Peyer's patch (tissue), 4 donors: ENCODE measurements around the gene SGPP1. TPM values are rescaled to one million over a fixed set of nuclear protein-coding genes. Genes with fewer than 3 reads are reported as not detected.

Source experiments
- DNase-seq, 3 donors: peaks; one replicate each; pipeline ENCODE4 v3.0.0-alpha.2; 2017 to 2019
- H3K27ac ChIP-seq, 4 donors: fragments of 200-600 bp; sonication (generic); one replicate each; pipeline ENCODE4 v1.5.1; 2016 to 2019
- H3K27me3 ChIP-seq, 2 donors: fragments of 200-600 bp; sonication (generic); one replicate each; pipeline ENCODE4 v1.5.1; 2019
- H3K36me3 ChIP-seq, 3 donors: fragments of 200-600 bp; sonication (generic); one replicate each; pipeline ENCODE4 v1.5.1; 2016 to 2019
- H3K4me1 ChIP-seq, 4 donors: fragments of 200-600 bp; sonication (generic); one replicate each; pipeline ENCODE4 v1.5.1; 2016 to 2019
- H3K4me3 ChIP-seq, 4 donors: fragments of 200-600 bp; sonication (generic); 1 replicate in 3 of 4; 2 replicates in 1 of 4; pipeline ENCODE4 v1.5.1; 2016 to 2019; ENCODE audit warnings: mild to moderate bottlenecking in 1 of 4
- H3K9me3 ChIP-seq, 4 donors: fragments of 200-600 bp; sonication (generic); one replicate each; pipeline ENCODE4 v1.5.1; 2016 to 2019; ENCODE audit warnings: mild to moderate bottlenecking in 1 of 4
- CTCF ChIP-seq, 6 experiments: fragments of 450-650 bp in 4 of 6; fragments of 200-600 bp in 2 of 6; sonication (generic) in 1 of 6; IDR thresholded peaks; one replicate each; pipeline ENCODE4 v1.5.1; 2017 to 2019; ENCODE audit warnings: antibody characterized with exemption in 6 of 6, mild to moderate bottlenecking in 3 of 6, moderate library complexity in 1 of 6
- POLR2A ChIP-seq, 2 donors: fragments of 450-650 bp; IDR thresholded peaks; one replicate each; pipeline ENCODE4 v1.5.1; 2017; ENCODE audit warnings: antibody characterized with exemption in 2 of 2, mild to moderate bottlenecking in 2 of 2, moderate library complexity in 2 of 2
- total RNA-seq, 4 donors: library from RNA; depleted of rRNA; stranded (reverse); fragments of >200 nt; gene quantifications; one replicate each; pipeline ENCODE4 v1.1.0, GENCODE V29; 2016

The SGPP1 gene
- total RNA-seq, 4 donors from 2014 or later: 10.9 to 21.5 (median 16.4) TPM

DNA sequence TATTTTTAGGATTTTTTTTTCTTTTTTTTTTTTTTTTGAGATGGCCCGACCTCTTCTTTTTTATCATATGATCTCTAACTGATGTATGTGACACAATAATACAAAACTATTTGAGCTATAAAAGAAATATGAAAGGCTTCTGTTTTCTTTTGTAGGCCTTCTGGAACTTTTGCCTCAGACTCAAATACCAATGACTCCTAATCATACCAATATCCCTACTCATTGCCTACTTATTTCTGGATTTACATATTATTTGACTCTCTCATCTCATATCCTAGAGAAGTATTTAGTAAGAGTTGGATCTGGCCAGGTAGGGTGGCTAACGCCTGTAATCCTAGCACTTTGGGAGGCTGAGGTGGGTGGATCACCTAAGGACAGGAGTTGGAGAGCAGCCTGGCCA lies 73.5 kb downstream of the SGPP1 start:
- H3K4me3 ChIP-seq: no peak overlapping the region
- no peaks in the 10 kb centered on the region for H3K4me1 ChIP-seq
- TF ChIP-seq POLR2A (IDR thresholded peaks at IDR 0.05) (no peak), CTCF (IDR thresholded peaks at IDR 0.05) (no peak)
- H3K27ac ChIP-seq: no peak overlapping the region
- no peak for DNase-seq
- H3K27me3 ChIP-seq: no peaks in the 10 kb centered on the region
- H3K9me3 ChIP-seq: no peaks in the 10 kb centered on the region
- H3K36me3 ChIP-seq: no peaks in the 10 kb centered on the region

GRCh38 chr14:63652406-63652805 lies 75.5 kb downstream of the SGPP1 start:
- Histone ChIP-seq H3K4me3 (no peak overlapping the region), H3K27me3 (no peaks in the 10 kb centered on the region), H3K9me3 (no peaks in the 10 kb centered on the region), H3K36me3 (no peaks in the 10 kb centered on the region), H3K4me1 (no peaks in the 10 kb centered on the region), H3K27ac (no peak overlapping the region)
- DNase-seq: no peak
- no peak for TF ChIP-seq POLR2A (IDR thresholded peaks at IDR 0.05)
- TF ChIP-seq CTCF (IDR thresholded peaks at IDR 0.05): no peak

GRCh38 chr14:63650256-63650952 lies 77.5 kb downstream of the SGPP1 start:
- Histone ChIP-seq H3K4me3 (no peak overlapping the region), H3K27ac (peak overlapping the region in 1 of 4 donors; percentile 42), H3K9me3 (no peaks in the 10 kb centered on the region), H3K36me3 (no peaks in the 10 kb centered on the region), H3K4me1 (no peaks in the 10 kb centered on the region), H3K27me3 (no peaks in the 10 kb centered on the region)
- TF ChIP-seq CTCF (IDR thresholded peaks at IDR 0.05) (no peak), POLR2A (IDR thresholded peaks at IDR 0.05) (no peak)
- no peak for DNase-seq

GRCh38 chr14:63647696-63648410 lies 80.0 kb downstream of the SGPP1 start:
- TF ChIP-seq POLR2A (IDR thresholded peaks at IDR 0.05) (no peak), CTCF (IDR thresholded peaks at IDR 0.05) (no peak)
- no peaks in the 10 kb centered on the region for H3K36me3 ChIP-seq

DNA sequence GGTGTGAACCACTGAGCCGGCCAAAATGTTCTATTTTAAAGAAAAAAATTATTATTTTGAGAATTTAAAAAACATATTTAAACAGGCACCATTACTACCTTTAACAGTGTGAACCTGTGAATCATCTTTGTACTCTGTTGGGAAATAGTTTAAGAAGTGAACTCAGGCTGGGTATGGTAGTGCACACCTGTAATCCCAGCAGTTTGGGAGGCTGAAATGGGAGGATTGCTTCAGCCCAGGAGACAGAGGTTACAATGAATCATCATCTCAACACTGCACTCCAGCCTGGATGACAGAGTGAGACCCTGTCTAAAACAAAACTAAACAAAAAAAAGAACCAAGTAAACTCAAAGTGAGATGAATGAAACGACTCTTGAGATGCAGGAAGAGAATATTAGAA lies 83.1 kb downstream of the SGPP1 start:
- Histone ChIP-seq H3K27ac (no peak overlapping the region), H3K4me3 (no peak overlapping the region), H3K9me3 (no peaks in the 10 kb centered on the region), H3K36me3 (no peaks in the 10 kb centered on the region), H3K4me1 (peaks cover 0 to 14% (median 2%) of the 10 kb centered on the region in 4 donors), H3K27me3 (no peaks in the 10 kb centered on the region)
- no peak for DNase-seq
- no peak for TF ChIP-seq CTCF (IDR thresholded peaks at IDR 0.05)
- TF ChIP-seq POLR2A (IDR thresholded peaks at IDR 0.05): no peak

More at GRCh38 chr14:63647696-63648410, 80.0 kb downstream of the SGPP1 start:
- Histone ChIP-seq H3K27me3 (no peaks in the 10 kb centered on the region), H3K9me3 (no peaks in the 10 kb centered on the region), H3K4me1 (peaks cover 0 to 1% (median under 1%) of the 10 kb centered on the region in 4 donors), H3K27ac (no peak overlapping the region), H3K4me3 (no peak overlapping the region)
- no peak for DNase-seq
